ENCODE measurements around the gene FBXL7.

FBXL7 gene

GRCh38 chr5:15717001-15717400 is 217.0 kb downstream of the FBXL7 start:
- no peak for DNase-seq (ENCODE audit: low read depth)

GRCh38 chr5:15718421-15719179 is 218.6 kb downstream of the FBXL7 start:
- DNase-seq (ENCODE audit: low read depth): no peak

- no peak for DNase-seq (ENCODE audit: low read depth)
These were observed 219.8 kb downstream of the FBXL7 start for GRCh38 chr5:15719784-15720183.

GRCh38 chr5:15720515-15720914 is 220.5 kb downstream of the FBXL7 start:
- no peak for DNase-seq (ENCODE audit: low read depth)

- no peak for DNase-seq (ENCODE audit: low read depth)
These were observed 222.3 kb downstream of the FBXL7 start for GRCh38 chr5:15722305-15722704.

- DNase-seq (ENCODE audit: low read depth): no peak
These were observed 227.4 kb downstream of the FBXL7 start for GRCh38 chr5:15727375-15727774.

GRCh38 chr5:15728811-15729210 is 228.8 kb downstream of the FBXL7 start:
- DNase-seq (ENCODE audit: low read depth): no peak

GRCh38 chr5:15731699-15732098 is 231.7 kb downstream of the FBXL7 start:
- DNase-seq (ENCODE audit: low read depth): no peak

- DNase-seq (ENCODE audit: low read depth): no peak
These were observed 234.1 kb downstream of the FBXL7 start for GRCh38 chr5:15734058-15734457.

GRCh38 chr5:15737036-15737821 is 237.2 kb downstream of the FBXL7 start:
- DNase-seq (ENCODE audit: low read depth): no peak

- DNase-seq (ENCODE audit: low read depth): no peak
These were observed 238.1 kb downstream of the FBXL7 start for GRCh38 chr5:15737871-15738664.

- DNase-seq (ENCODE audit: low read depth): no peak
These were observed 240.4 kb downstream of the FBXL7 start for GRCh38 chr5:15740383-15740782.

- DNase-seq (ENCODE audit: low read depth): no peak
These were observed 241.6 kb downstream of the FBXL7 start for GRCh38 chr5:15741591-15741990.

- no peak for DNase-seq (ENCODE audit: low read depth)
These were observed 246.9 kb downstream of the FBXL7 start for GRCh38 chr5:15746833-15747232.

GRCh38 chr5:15748266-15748665 is 248.3 kb downstream of the FBXL7 start:
- DNase-seq (ENCODE audit: low read depth): no peak

- DNase-seq (ENCODE audit: low read depth): no peak
These were observed 252.8 kb downstream of the FBXL7 start for GRCh38 chr5:15752663-15753285.

- no peak for DNase-seq (ENCODE audit: low read depth)
These were observed 253.8 kb downstream of the FBXL7 start for GRCh38 chr5:15753752-15754151.

GRCh38 chr5:15757103-15757502 is 257.1 kb downstream of the FBXL7 start:
- DNase-seq (ENCODE audit: low read depth): no peak

- DNase-seq (ENCODE audit: low read depth): no peak
These were observed 257.6 kb downstream of the FBXL7 start for GRCh38 chr5:15757619-15758018.

GRCh38 chr5:15762668-15763067 is 262.7 kb downstream of the FBXL7 start:
- DNase-seq (ENCODE audit: low read depth): no peak

GRCh38 chr5:15763754-15764153 is 263.8 kb downstream of the FBXL7 start:
- DNase-seq (ENCODE audit: low read depth): no peak

GRCh38 chr5:15768936-15769335 is 269.0 kb downstream of the FBXL7 start:
- no peak for DNase-seq (ENCODE audit: low read depth)
